HepG2 (cell line): ENCODE results near the gene PHF5A. TPM values are rescaled to one million over a fixed set of nuclear protein-coding genes. Genes with fewer than 3 reads are reported as not detected.
A peak's percentile ranks its signal among the peaks of the same experiment; 100 is the strongest.

Experiments used
- ARID4A ChIP-seq: sonication (generic); formaldehyde crosslinking; IDR thresholded peaks from 2 replicates; pipeline ENCODE4 v1.5.0; 2020; ENCODE audit warnings: mild to moderate bottlenecking, missing genetic modification reagents, borderline replicate concordance
- LCORL ChIP-seq, 2 experiments: fragments of 450-650 bp in 1 of 2; sonication (generic) in 1 of 2; formaldehyde crosslinking in 1 of 2; IDR thresholded peaks; 2 replicates each; pipeline versions ENCODE4 v1.5.0 to v1.6.1; 2017 to 2020; ENCODE audit warnings: antibody characterized with exemption in 1 of 2, missing genetic modification reagents in 1 of 2
- PRMT3 ChIP-seq: sonication (generic); formaldehyde crosslinking; IDR thresholded peaks from 2 replicates; pipeline ENCODE4 v1.8.1; 2022; ENCODE audit warnings: low read depth, mild to moderate bottlenecking, moderate library complexity, missing genetic modification reagents, borderline replicate concordance
- STAT5B ChIP-seq: sonication (generic); formaldehyde crosslinking; IDR thresholded peaks from 2 replicates; pipeline ENCODE4 v1.4.0; 2020; ENCODE audit warnings: missing genetic modification reagents
- TAF1 ChIP-seq: sonication (generic); formaldehyde crosslinking; IDR thresholded peaks from 2 replicates; pipeline ENCODE4 v1.4.0; 2020; ENCODE audit warnings: missing genetic modification reagents
- ZKSCAN5 ChIP-seq: sonication (generic); formaldehyde crosslinking; IDR thresholded peaks from 2 replicates; pipeline ENCODE4 v1.5.1; 2020; ENCODE audit warnings: mild to moderate bottlenecking, missing genetic modification reagents
- ZNF264 ChIP-seq: sonication (generic); formaldehyde crosslinking; IDR thresholded peaks from 2 replicates; pipeline ENCODE4 v1.4.0; 2020; ENCODE audit warnings: missing genetic modification reagents
- ZNF609 ChIP-seq: sonication (generic); formaldehyde crosslinking; IDR thresholded peaks from 2 replicates; pipeline ENCODE4 v1.4.0; 2020; ENCODE audit warnings: mild to moderate bottlenecking, missing genetic modification reagents, borderline replicate concordance
- ZNF614 ChIP-seq: IDR thresholded peaks from 2 replicates; pipeline ENCODE4 v1.6.1; 2018; ENCODE audit warnings: missing biosample characterization, missing genetic modification reagents, inconsistent platforms, borderline replicate concordance
- polyA plus RNA-seq, 8 experiments: library from polyadenylated mRNA; depleted of rRNA in 3 of 8; stranded (reverse) in 7 of 8; unstranded in 1 of 8; fragments of >200 nt; fragmentation: Illumina TruSeq in 4 of 8; extraction: Trizol in 4 of 8; gene quantifications; 2 replicates each; pipeline versions ENCODE4 v1.2.1 to v1.2.3, GENCODE V29; 2011 to 2016; ENCODE audit warnings: low read depth in 4 of 8, missing spikeins in 1 of 8, mixed read lengths in 1 of 8; ENCODE audit not compliant: insufficient read depth in 1 of 8
- total RNA-seq, 5 experiments: library from RNA; depleted of rRNA; stranded (reverse); fragments of >200 nt; fragmentation: Illumina TruSeq; extraction: Trizol; gene quantifications; 2 replicates each; pipeline ENCODE4 v1.2.3, GENCODE V29; 2016; ENCODE audit warnings: low read depth in 1 of 5
- TF ChIP-seq, protein P1 (sequence below): sonication (generic); formaldehyde crosslinking; IDR thresholded peaks from 2 replicates; pipeline ENCODE4 v1.4.0; 2020; ENCODE audit warnings: missing genetic modification reagents, mild to moderate bottlenecking, borderline replicate concordance
- TF ChIP-seq, protein P2 (sequence below): IDR thresholded peaks from 2 replicates; pipeline ENCODE4 v1.6.1; 2016; ENCODE audit warnings: missing compliant biosample characterization, missing genetic modification reagents, borderline replicate concordance
- TF ChIP-seq, protein P3 (sequence below): sonication (generic); formaldehyde crosslinking; IDR thresholded peaks from 2 replicates; pipeline ENCODE4 v1.8.1; 2023; ENCODE audit warnings: mild to moderate bottlenecking, missing genetic modification reagents, borderline replicate concordance

The PHF5A gene
- total and polyA plus RNA-seq, 2 of the 13 experiments (the other 11 are each of a cell fraction or from before 2014, with no cell fraction given) = 56.6 to 105 TPM

DNA sequence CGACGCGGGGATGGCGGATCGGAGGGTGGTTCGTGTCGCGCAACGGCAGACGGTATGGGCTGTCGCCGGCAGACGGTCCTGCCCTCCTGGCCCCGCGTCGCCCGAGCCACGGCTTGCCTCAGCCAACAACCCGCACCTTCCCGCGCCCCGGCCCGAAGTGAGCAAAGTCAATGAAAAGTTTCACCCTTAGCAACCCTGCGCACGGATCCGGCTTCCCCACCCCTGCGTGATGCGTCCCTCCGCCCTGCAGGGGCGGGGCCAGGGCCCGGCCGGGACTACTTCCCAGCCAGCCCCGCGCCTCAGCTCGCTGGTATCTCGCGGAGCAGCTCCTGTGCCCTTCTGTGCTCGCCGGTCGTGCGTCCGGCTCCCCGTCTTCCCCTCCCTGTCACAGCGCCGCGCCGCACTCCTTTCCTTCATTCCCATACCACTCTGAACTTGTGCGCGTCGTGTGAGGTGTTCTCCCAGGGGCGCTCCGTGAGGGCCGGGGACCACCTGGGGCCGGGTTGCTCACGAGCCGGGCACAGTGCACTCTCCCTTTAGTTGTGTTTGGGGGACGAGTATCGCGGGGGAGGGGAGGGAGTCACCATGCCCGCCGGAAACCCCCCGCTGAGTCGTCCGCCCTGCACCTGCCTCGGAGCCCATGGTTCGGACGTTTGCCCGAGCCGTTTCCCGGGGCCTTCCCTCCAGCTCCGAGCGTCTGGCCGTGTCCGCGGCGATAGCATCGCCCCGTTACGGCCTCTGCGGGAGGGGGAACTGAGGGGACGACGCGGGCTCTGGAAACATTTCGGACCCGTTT, 21.7 kb downstream of the PHF5A start, which contains the start of gene TOB2 (continued):
- TF ChIP-seq ZNF609 (CRISPR knock-in tag) (peak; percentile 79), PRMT3 (CRISPR knock-in tag) (peak; percentile 82; the same call in 1 of the 2 replicates), ZKSCAN5 (CRISPR knock-in tag) (no peak), STAT5B (CRISPR knock-in tag) (peak; percentile 97), LCORL (IDR thresholded peaks at IDR 0.05) (no peak), LCORL (CRISPR knock-in tag; IDR thresholded peaks at IDR 0.05) (peak; percentile 77; the same call in 1 of the 2 replicates), ZNF264 (CRISPR knock-in tag) (peak; percentile 85), ZNF614 (CRISPR knock-in tag) (peak; percentile 96; the same call in 1 of the 2 replicates), ARID4A (CRISPR knock-in tag) (peak; percentile 96; the same call in 1 of the 2 replicates), TAF1 (peak; percentile 99)
- TF ChIP-seq, protein P1, sequence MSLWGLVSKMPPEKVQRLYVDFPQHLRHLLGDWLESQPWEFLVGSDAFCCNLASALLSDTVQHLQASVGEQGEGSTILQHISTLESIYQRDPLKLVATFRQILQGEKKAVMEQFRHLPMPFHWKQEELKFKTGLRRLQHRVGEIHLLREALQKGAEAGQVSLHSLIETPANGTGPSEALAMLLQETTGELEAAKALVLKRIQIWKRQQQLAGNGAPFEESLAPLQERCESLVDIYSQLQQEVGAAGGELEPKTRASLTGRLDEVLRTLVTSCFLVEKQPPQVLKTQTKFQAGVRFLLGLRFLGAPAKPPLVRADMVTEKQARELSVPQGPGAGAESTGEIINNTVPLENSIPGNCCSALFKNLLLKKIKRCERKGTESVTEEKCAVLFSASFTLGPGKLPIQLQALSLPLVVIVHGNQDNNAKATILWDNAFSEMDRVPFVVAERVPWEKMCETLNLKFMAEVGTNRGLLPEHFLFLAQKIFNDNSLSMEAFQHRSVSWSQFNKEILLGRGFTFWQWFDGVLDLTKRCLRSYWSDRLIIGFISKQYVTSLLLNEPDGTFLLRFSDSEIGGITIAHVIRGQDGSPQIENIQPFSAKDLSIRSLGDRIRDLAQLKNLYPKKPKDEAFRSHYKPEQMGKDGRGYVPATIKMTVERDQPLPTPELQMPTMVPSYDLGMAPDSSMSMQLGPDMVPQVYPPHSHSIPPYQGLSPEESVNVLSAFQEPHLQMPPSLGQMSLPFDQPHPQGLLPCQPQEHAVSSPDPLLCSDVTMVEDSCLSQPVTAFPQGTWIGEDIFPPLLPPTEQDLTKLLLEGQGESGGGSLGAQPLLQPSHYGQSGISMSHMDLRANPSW (CRISPR knock-in tag) = peak; percentile 80; the same call in 1 of the 2 replicates
- TF ChIP-seq, protein P2, sequence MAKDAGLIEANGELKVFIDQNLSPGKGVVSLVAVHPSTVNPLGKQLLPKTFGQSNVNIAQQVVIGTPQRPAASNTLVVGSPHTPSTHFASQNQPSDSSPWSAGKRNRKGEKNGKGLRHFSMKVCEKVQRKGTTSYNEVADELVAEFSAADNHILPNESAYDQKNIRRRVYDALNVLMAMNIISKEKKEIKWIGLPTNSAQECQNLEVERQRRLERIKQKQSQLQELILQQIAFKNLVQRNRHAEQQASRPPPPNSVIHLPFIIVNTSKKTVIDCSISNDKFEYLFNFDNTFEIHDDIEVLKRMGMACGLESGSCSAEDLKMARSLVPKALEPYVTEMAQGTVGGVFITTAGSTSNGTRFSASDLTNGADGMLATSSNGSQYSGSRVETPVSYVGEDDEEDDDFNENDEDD (CRISPR knock-in tag) = peak; percentile 91
- TF ChIP-seq, protein P3, sequence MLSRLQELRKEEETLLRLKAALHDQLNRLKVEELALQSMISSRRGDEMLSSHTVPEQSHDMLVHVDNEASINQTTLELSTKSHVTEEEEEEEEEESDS (CRISPR knock-in tag) = no peak
